Prostate gland (tissue), 2 donors: ENCODE data around the gene ITPKB.

Experiments used
- POLR2A ChIP-seq: fragments of 450-650 bp; IDR thresholded peaks from one replicate; pipeline ENCODE4 v1.6.1; 2016; ENCODE audit warnings: antibody characterized with exemption, mild to moderate bottlenecking
- POLR2AphosphoS5 ChIP-seq: sonication (generic); formaldehyde crosslinking; IDR thresholded peaks from one replicate; pipeline ENCODE4 v1.6.1; 2017; ENCODE audit warnings: antibody characterized with exemption
- TF ChIP-seq, protein P1 (sequence below), 4 experiments: fragments of 200-600 bp in 2 of 4; fragments of 450-650 bp in 2 of 4; sonication (generic) in 2 of 4; IDR thresholded peaks; 1 replicate in 3 of 4; 2 replicates in 1 of 4; pipeline ENCODE4 v1.5.1; 2016 to 2019; ENCODE audit warnings: antibody characterized with exemption in 4 of 4, mild to moderate bottlenecking in 2 of 4, moderate library complexity in 2 of 4

DNA sequence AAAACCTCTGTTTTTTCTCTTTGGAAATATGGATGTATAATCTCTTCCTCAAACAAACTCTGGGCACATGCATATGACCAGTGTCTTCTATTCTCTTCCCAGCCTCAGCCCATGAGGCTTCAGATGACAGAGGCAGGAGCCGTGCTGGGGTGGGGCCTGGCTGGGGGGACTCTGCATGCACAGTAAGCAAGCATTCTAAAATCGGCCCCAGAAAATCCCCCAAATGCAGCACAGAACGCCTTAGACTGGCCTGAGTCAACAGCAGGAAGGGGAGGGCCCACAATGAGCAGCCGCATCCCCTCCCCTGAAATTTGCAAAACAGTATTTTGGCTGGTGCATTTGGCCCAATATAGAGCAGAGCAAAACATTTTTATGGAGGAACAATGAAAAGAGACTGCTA, 47.8 kb downstream of the ITPKB start:
- TF ChIP-seq, protein P1, sequence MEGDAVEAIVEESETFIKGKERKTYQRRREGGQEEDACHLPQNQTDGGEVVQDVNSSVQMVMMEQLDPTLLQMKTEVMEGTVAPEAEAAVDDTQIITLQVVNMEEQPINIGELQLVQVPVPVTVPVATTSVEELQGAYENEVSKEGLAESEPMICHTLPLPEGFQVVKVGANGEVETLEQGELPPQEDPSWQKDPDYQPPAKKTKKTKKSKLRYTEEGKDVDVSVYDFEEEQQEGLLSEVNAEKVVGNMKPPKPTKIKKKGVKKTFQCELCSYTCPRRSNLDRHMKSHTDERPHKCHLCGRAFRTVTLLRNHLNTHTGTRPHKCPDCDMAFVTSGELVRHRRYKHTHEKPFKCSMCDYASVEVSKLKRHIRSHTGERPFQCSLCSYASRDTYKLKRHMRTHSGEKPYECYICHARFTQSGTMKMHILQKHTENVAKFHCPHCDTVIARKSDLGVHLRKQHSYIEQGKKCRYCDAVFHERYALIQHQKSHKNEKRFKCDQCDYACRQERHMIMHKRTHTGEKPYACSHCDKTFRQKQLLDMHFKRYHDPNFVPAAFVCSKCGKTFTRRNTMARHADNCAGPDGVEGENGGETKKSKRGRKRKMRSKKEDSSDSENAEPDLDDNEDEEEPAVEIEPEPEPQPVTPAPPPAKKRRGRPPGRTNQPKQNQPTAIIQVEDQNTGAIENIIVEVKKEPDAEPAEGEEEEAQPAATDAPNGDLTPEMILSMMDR (IDR thresholded peaks at IDR 0.05): no peak
- no peak for TF ChIP-seq POLR2A
- no peak for TF ChIP-seq POLR2AphosphoS5
